ENCODE results near the gene TSSK3. TPM values are rescaled to one million over a fixed set of nuclear protein-coding genes. Genes with fewer than 3 reads are reported as not detected.
A peak's percentile ranks its signal among the peaks of the same experiment; 100 is the strongest.

Gene TSSK3
- polyA plus RNA-seq, 1 experiment: 0.33 TPM

GRCh38 chr1:32345289-32345827 lies 17.0 kb upstream of the TSSK3 start:
- DNase-seq (ENCODE audit: low read depth, low spot score): no peak
- no peak for TF ChIP-seq CTCF (IDR thresholded peaks at IDR 0.05; ENCODE audit: low read depth, low read length)
- Histone ChIP-seq H3K9me3 (ENCODE audit: control insufficient read depth, insufficient read depth, low read length) (no peaks in the 10 kb centered on the region), H3K27me3 (ENCODE audit: control insufficient read depth, insufficient read depth, low read length) (no peaks in the 10 kb centered on the region), H3K27ac (ENCODE audit: low read depth, low read length) (no peak overlapping the region), H3K4me3 (ENCODE audit: low read depth, low read length) (no peak overlapping the region)
- ChIA-PET POLR2A (interaction anchor here (1.1 to 3.4 kb wide), 2 partner anchors 10 to 11 kb away, joined by 3 to 32 read pairs; partner anchors contain the start of gene MARCKSL1), CTCF (no interaction called here)

DNA sequence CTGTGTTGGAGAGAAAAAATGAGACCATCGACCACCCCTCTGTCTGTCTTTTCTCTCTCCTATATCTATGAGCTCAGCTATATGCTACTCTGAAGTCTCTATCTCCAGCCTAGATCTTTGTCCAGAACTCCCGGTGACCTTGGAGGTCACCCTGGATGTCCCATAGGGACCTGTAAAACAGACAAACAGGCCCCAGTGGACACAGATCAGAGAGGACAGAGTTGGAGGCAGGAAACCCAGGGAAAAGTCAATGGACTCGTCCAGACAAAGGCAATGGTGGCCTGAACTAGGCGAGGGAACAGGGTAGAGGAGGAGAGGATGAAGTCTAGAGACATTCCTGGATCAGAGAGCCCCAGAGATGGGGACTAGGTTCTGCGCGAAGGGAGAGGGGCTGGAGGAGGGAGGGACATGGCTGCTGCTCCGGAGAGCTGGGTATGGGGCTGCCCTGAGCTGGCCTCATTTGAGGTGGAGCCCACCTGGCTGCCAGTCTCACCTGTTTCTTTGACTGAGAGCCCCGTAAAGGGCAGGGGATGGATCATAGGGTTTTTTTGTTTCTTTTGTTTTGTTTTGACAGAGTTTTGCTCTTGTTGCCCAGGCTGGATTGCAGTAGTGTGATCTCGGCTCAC lies 15.7 kb upstream of the TSSK3 start:
- no peak for DNase-seq (ENCODE audit: low read depth, low spot score)
- TF ChIP-seq CTCF (IDR thresholded peaks at IDR 0.05; ENCODE audit: low read depth, low read length): no peak
- H3K4me3 ChIP-seq (ENCODE audit: low read depth, low read length): no peak overlapping the region
- no peak overlapping the region for H3K27ac ChIP-seq (ENCODE audit: low read depth, low read length)
- H3K27me3 ChIP-seq (ENCODE audit: control insufficient read depth, insufficient read depth, low read length): no peaks in the 10 kb centered on the region
- CTCF ChIA-PET: interaction anchor here (0.7 to 1.2 kb wide), 2 partner anchors 23 to 131 kb away, joined by 3 read pairs; no protein-coding TSS in a partner anchor
- POLR2A ChIA-PET: interaction anchor here (3.4 kb wide), 1 partner anchor 11 kb away, joined by 32 read pairs; the partner anchor contains the start of gene MARCKSL1
- H3K9me3 ChIP-seq (ENCODE audit: control insufficient read depth, insufficient read depth, low read length): peaks cover 5% of the 10 kb centered on the region; the same call in 1 of the 2 replicates

GRCh38 chr1:32349211-32349708 lies 13.1 kb upstream of the TSSK3 start:
- Histone ChIP-seq H3K27ac (ENCODE audit: low read depth, low read length) (no peak overlapping the region), H3K4me3 (ENCODE audit: low read depth, low read length) (no peak overlapping the region), H3K27me3 (ENCODE audit: control insufficient read depth, insufficient read depth, low read length) (no peaks in the 10 kb centered on the region), H3K9me3 (ENCODE audit: control insufficient read depth, insufficient read depth, low read length) (peaks cover 5% of the 10 kb centered on the region; the same call in 1 of the 2 replicates)
- POLR2A ChIA-PET: no interaction called here
- CTCF ChIA-PET: no interaction called here
- DNase-seq (ENCODE audit: low read depth, low spot score): peak; percentile 16
- TF ChIP-seq CTCF (IDR thresholded peaks at IDR 0.05; ENCODE audit: low read depth, low read length): no peak

GRCh38 chr1:32350785-32351398 lies 11.4 kb upstream of the TSSK3 start:
- Histone ChIP-seq H3K27me3 (ENCODE audit: control insufficient read depth, insufficient read depth, low read length) (no peaks in the 10 kb centered on the region), H3K27ac (ENCODE audit: low read depth, low read length) (no peak overlapping the region), H3K9me3 (ENCODE audit: control insufficient read depth, insufficient read depth, low read length) (peaks cover 5% of the 10 kb centered on the region; the same call in 1 of the 2 replicates), H3K4me3 (ENCODE audit: low read depth, low read length) (peak overlapping the region; percentile 71)
- DNase-seq (ENCODE audit: low read depth, low spot score): no peak
- TF ChIP-seq CTCF (IDR thresholded peaks at IDR 0.05; ENCODE audit: low read depth, low read length): peak; percentile 57
- ChIA-PET CTCF (interaction anchor here (0.5 to 1.4 kb wide), 5 partner anchors 9 to 412 kb away, joined by 3 to 4 read pairs (median 3); no protein-coding TSS in a partner anchor), POLR2A (interaction anchor here (0.6 to 4.4 kb wide), 9 partner anchors 7 to 135 kb away, joined by 3 to 83 read pairs (median 3); partner anchors contain the start of genes BSDC1 and MARCKSL1)
